NCI-H345 treated with DMSO at 0.1 percent for 48 hours (cell line): Measurements from ENCODE around the gene SLC7A9.
"Not testable (repeated sequence)": the region's sequence is repeated elsewhere in the genome, so short reads cannot be mapped to it uniquely, and the experiment has no call there.

Experiments used
- DNase-seq: peaks from one replicate; lab custom pipeline; 2025; ENCODE audit not compliant: unreplicated experiment; lab: John Stamatoyannopoulos, UW

SLC7A9 gene

DNA sequence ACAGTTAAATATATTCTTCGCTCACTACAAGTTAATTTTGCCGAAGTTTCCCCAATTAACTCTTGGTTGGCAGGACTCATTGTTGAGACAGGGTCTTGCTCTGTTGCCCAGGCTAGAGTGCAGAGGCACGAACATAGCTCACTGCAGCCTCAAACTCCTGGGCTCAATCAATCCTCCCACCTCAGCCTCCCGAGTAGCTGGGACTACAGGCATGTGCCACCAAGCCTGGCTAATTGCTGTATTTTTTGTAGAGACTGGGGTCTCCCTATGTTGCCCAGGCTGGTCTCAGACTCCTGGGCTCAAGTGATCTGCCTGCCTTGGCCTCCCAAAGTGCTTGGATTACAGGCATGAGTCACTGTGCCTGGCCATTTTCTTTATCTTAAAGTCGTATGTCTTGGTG is 15.7 kb upstream of the SLC7A9 start:
- not testable (repeated sequence) for DNase-seq

DNA sequence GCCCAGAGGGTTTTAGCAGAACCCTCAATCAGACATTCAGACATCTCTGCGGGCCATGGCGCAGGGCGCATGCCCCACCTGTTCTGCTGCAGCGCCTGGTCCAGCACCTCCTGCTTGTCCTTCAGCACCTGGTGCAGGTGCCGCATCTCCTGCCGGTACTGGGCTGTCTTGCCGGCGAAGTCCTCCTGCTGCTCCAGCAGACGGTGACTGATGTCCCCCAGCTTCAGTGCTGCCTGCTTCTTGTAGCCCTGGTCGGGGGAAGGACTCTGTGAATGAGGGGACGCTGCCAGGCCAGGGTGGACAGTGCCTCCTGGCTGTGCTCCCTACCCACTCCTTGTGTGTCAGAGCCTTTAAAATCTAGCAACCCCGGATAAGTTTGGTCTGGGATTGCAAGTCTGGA is 12.2 kb upstream of the SLC7A9 start:
- no peak for DNase-seq

DNA sequence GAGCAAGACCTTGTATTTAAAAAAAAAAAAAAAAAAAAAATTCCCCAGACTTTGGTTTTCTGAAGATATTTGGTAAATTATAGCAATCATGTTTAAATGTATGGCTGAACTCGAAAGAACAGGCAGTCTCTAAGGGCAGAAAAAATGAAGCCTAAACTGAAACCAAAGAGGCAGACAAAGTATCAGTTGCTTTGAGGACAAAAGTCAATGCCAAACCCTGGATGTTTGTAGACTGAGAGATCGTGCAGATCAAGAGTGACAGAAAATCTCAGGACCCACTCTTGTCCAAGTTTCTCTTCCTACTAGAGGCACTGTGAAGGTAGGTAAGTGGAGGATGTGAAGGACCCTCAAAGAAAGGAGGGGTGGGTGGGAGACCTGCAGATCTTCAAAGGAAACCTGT is 11.1 kb upstream of the SLC7A9 start:
- no peak for DNase-seq

DNA sequence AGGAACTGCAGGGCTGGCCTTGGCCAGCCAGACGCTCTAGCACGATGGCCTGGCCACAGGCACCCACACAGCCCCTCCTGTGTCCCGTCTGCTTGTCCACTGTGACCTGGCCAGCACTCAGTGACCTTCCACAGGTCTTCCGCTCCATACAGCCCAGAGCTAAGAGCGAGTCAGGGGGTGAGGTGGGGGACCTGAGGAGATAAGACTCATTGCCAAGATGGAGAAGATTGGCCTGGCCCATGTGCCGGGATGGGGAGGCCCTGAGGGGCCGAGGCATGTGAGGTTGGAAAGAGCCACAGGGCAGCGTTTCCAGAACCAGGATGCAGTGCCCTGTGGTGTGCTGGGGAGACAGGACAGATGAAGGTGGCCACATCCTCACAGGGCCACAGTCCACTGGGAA is 10.2 kb upstream of the SLC7A9 start:
- DNase-seq, result no peak

DNA sequence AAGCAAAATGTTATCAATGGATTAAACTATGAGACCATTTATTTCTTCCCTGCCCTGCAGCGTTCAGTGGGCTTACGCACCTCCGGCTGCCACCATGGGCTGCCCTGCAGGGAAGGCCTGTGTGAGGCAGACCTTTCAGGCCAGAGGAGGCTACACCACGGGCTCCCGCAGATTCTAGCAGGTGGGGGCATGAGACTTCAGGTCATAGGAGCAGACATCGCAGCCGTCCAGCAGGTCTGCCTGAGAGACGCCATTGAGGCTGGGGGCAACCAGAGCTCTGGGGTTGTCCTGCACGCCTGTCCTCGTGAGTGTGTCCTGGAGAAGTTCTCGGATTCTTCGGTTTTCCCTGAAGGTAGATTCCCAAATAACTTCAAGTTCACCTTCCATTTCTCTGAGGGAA is 9.4 kb upstream of the SLC7A9 start:
- no peak for DNase-seq

DNA sequence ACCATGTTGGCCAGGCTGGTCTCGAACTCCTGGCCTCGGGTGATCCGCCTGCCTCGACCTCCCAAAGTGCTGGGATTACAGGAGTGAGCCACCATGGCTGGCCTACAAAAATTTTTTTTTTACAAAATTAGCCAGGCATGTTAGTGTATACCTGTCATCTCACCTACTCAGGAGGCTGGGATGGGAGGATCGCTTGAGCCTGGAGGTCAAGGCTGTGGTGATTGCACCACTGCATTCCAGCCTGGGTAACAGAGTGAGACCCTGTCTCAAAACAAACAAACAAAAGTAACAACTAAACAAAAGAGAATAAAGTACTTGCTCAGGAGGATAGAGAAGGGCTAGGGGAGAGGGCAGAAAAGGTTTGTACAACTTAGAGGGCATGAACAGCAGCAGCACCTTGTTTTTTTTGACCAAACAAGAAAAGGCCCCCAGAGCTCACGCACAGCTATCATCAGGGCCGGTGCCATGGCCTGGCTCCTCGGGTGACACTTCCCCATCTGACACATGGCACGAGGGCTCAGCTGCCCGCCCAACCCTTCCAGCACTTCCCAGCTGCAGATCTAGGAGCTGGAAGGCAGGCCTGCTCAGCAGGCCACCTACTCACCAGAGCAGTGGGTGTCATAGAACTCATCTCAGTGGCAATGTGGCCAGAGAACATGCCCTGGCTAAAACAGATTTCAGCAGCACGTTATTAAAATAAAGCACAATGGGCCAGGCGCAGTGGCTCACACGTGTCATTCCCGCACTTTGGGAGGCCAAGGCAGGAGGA is 8.6 kb upstream of the SLC7A9 start:
- DNase-seq, result no peak

DNA sequence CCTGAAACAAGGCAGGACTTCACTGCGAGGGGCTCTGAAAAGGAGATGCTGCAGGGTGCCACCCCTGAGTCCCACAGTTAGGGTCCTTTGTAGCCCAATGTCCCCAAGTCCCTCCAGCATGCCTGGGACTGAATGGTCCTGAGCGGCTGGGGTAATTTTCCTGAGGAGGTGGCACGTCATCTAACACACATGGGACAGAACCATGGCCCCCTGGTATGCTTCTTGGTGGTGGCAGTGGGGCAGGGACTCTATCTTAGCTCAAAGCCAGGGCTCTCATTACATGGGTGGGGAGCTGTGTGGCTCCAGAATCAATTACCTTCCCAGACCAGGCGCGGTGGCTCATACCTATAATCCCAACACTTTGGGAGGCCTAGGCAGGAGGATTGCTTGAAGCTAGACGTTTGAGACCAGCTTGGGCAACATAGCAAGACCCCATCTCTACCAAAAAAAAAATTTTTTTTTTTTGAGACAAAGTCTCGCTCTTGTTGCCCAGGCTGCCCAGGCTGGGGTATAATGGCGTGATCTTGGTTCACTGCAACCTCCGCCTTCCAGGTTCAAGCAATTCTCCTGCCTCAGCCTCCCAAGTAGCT is 7.9 kb upstream of the SLC7A9 start:
- DNase-seq, result no peak

DNA sequence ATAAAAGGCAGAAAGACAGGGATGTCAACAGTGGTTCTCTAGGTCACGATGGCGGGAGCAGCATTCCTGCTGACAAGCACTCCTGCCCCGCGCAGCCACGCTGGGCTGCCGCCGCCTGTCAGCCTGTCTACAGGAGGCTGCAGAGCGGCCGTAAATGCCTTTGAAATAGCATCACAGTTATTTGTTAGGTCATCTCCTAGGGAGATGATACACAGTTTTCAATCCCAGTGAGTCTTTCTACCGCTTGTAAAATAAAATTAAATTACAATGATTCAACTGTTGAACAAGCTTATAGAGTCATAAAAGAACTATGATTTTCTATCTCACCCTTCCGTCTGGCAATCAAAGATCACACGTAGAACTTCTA is 7.3 kb upstream of the SLC7A9 start:
- no peak for DNase-seq

DNA sequence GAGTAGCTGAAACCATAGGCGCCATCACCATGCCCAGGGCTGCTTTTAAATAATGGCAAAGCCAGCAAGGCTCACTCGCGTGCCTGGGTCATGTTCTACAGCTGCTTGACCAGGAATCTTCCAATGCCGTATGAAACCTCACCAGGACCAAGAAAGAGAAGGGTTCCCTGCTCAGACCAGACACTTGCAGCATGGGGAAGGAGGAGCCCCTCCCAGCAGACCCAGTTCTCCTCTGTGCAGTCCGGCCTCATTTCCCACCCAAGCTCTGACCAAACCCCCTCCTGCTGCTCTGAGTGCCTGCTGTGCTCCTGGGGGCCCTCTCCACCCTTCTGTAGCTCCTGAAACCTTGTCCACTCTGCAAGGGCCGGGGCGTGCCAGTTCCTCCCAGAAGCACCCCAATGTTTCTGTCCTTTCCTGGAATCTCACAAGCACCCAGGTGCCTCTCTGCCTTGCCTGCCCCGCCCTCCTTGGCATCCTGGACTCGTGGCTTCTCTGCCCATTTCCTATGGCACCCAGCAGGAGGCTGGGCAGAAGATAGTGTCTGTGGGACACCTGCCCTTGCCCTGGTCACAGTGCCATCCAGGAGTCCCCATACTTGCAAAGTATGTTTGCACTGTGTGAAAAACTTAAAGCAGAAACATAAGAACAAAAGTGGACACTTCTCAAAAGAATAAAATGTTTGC is 6.8 kb upstream of the SLC7A9 start:
- no peak for DNase-seq

DNA sequence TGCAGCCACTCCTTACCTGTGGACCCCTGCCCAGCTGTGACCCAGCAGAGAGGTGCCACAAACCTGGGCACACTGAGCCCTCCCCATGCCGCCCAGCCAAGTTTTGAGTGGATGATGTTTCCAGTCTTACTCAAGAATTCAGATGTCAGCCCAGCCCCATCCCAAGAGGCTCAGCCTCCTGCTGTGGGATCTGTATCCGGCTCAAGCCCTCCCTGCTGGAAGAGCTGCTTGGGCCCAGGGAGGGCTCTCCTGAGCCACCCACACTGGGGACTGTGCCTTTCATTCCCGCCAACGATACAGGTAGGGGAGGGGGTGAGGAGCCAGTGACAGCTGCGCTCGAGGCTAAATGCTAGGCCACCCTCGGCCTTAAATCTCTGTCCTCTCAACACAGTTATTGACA is 5.9 kb upstream of the SLC7A9 start:
- no peak for DNase-seq

DNA sequence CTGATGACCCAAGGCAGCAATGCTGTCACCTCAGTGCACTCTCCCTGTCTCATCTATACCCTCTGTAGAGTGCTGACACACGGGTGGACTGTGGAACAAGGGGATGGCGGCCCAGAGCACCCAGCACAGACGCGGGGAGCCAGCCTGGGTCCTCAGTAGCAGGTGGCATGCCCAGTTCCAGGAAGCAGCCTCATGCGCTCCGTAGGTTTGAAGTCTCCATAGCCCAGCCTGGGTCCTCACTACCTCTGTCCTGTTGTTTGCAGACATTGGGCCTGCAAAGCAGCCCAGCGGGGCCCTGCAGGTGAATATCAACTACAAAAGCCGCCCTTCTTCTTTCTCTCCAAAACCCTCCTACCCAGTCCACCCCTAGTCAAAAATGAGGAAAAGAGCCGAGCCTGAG is 5.0 kb upstream of the SLC7A9 start:
- DNase-seq, result no peak

DNA sequence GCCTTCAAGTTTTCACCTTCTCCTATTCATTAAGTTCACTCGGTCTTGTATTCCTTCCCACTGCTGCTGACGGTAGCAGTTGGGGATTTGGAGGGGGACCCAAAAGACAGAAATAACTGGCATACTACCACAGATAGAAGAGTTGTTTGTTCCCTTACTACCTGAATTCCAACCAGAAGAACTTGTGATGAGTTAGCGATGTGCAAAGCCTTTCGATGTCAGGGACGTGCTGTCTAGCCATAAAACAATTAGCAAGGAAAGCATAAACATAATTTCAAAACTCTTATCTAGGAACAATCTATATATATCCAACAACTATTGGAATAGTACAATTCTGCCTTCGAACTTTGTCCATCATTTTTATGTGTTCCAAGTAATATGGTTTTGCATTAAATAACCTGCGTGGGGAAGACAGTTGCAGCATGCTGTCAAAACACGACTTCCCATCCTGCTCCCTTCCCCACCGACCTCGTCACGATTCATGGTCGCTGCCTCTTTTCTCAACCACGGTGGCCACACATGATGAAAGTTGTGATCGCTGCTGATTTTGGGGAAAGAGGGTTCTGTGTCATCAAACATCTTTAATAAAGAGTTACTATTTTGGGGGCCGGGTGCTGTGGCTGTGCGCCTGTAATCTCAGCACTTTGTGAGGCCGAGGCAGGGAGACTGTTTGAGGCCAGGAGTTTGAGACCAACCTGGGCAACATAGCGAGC is 3.8 kb upstream of the SLC7A9 start:
- DNase-seq, result no peak

DNA sequence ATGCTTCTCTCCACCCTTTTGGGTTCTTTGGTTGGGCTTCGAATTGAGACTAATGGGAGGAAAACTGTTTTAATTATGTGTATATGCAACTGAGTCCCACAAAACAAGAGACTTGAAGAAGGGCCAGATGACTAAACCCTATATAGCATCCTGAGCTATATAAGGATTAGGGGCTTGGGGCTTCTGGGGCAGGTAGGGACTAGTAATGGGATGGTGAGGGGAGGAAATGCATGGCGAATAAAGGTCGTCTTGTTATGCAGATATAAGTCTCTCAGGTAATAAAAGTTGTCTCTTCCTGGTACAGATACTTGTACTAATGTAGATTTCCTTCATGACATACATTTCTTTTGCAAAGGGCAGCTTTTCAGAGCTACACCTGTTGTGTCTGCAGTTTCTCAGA is 2.8 kb upstream of the SLC7A9 start:
- no peak for DNase-seq

DNA sequence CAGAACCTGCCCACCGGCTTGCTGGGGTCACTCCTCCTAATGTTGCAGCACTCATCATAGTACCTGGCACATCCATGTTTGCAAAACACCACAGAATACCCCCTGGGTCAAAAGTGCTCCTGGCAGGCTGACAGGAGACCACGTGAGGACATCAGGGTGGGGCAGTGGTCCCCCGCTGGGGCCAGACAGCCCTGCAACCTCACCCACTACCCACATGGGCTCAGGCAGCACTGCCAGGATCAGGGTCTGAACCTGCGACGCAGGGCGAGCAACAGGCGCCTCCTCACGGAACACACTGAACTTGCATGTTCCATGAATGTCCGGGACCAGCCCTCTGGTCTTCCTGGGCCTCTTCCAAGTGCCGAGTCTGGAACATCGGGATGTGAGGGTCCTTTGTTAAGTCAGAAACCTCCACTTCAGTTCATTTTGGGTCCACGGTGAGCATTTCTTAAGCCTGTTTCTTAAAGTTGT is 1.4 kb upstream of the SLC7A9 start:
- no peak for DNase-seq

DNA sequence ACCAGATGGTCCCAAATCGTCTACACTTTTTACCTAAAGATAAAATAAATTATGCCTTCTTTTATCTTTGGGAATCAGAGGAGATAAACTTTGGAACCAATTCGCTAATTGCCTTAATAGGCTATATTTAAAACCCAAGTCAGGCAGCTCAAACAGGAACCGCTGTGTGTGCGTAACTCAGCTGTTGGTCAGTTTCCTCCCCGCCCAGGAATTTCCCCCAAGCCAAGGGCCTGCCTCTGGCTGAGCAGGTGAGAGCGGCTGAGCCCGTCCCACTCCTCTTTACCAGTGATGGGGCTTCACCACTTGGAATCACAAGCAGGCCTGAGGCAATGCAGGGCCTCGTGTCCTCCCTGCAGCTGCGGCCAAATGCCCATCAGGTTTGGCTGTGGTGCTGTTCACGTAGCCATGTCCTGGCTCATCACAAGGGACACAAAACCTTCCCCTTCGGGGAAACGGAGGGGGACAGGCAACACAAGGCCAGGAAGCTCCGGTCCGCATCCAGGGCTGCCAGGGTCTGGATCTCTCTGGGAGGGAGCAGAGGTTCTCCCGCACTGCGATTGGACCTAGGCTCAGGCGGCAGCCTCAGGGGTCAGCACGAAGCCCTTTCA is 503 bp upstream of the SLC7A9 start:
- no peak for DNase-seq

DNA sequence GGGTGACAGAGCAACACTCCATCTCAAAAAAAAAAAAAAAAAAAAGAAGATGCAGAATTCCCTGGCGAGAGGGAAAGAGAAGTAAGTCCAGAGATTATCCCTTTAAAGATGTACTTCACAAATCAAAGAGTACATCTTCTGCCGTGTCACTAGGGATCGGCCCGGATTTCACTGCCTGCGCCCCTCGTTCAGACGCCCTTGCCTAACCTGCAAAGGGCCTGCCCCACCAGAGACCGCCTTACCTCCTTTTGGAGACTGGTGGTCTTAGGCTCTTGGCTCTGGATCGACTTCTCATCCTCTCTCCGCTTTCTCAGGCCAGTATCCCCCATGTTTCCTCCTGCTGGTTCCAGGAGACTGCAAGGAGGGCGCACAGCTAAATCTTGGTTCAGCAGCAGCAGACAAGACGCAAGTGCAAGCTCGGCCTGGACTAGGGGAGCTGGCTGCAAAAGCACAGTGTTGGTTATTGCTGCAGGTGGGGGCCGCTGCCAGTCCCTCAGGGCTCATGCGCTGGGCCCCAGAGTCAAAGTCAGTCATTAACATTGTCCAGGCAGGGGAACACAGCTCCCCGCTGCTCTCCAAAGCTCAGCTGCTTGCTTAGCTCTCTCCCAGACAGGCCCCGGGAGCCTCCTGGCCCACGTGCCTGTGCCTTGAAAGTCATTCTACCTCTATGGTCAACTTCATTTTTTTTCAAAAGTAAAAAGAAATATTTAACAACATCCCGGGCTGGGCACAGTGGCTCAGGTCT is 1.2 kb downstream of the SLC7A9 start:
- no peak for DNase-seq

DNA sequence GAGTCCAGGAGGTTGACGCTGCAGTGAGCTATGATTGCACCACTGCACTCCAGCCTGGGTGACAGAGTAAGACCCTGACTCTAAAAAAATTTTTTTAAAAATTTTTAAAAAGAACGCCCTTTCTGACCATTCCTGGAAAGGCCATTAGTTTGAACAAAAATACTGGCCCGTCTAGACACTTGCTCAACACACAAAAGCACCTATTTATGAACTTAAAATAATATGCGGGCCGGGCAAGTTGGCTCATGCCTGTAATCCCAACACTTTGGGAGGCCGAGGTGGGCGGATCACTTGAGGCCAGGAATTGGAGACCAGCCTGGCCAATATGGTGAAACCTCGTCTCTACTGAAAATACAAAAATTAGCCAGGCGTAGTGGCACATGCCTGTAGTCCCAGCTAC is 2.1 kb downstream of the SLC7A9 start:
- DNase-seq, result not testable (repeated sequence)

DNA sequence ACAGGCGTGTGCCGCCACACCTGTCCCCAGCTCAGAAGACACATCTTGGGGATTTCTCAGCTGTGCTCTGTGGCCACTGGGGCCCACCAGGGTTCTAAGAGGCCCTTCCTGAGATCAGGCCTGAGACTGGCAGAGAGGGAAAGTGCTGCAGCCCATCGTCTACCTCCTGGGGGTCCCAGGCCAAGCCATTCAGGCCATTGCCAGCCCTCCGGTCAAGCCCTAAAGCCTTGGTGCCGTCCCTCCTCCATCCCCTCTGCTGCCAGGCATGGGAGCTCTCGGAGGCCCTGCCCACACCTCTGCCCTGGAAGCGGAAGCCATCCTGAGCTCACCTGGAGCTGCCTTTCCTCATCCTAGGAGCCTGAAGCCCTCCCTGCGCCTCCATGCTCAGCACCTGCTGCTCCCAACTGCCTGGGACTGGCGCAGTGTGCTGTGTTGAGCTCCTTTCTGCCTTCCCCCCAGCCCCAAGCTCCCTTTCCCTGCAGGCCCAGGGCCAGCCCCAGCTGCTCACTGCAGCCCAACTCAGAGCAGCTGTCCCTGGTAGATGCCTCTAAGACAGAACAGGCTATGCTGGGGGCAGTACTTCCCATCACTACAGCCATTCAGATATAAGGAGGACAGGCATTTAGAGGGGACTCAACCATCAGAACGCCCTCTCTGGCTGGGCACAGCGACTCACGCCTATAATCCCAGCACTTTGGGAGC is 2.9 kb downstream of the SLC7A9 start:
- DNase-seq, result no peak

DNA sequence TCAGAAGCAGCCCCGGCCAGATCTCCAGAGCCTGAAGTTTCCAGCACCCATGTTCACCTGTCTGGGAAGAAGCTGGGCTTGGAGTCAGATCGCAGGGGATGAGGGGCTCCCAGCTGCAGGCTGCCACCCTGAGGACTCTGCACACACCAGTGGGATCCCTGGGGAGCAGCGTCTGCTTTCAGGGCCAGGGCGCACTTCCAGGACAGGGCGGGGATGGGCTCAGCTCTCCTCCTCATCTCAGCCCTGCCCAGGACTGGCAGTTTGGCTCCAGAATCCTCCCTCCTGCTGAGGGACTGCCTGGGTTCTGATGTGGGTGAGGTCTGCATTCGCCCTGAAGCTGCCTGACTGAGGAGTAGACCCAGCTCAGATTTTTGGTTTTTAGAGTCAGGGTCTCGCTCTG is 3.5 kb downstream of the SLC7A9 start:
- no peak for DNase-seq

DNA sequence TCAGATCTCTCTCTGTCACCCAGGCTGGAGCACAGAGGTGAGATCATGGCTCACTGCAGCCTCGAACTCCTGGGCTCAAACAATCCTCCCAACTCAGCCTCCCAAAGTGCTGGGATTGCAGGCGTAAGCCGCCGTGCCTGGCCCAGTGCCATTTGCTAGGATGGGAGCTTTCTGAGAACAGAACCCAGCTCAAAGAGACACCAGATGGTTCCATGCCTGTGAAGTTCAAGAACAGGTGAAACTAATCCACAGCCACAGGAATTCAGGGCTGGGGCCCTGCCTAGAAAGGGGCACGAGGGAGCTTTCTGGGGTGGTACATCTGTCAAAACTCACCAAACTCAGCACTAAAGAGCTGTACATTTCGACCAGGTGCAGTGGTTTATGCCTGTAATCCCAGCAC is 4.2 kb downstream of the SLC7A9 start:
- no peak for DNase-seq
